Vagina (tissue), 2 donors: ENCODE measurements around the gene LRRC10B. TPM values are rescaled to one million over a fixed set of nuclear protein-coding genes. Genes with fewer than 3 reads are reported as not detected.
"Not testable (repeated sequence)": the region's sequence is repeated elsewhere in the genome, so short reads cannot be mapped to it uniquely, and the experiment has no call there.

Experiments used
- DNase-seq, 2 donors: peaks; one replicate each; pipeline ENCODE4 v3.0.0-alpha.2; 2017; ENCODE audit errors: extremely low spot score in 2 of 2
- H3K27ac ChIP-seq: fragments of 200-600 bp; sonication (generic); one replicate; pipeline ENCODE4 v1.5.1; 2019
- H3K27me3 ChIP-seq: fragments of 200-600 bp; sonication (generic); one replicate; pipeline ENCODE4 v1.5.1; 2019
- H3K36me3 ChIP-seq, 2 donors: fragments of 200-600 bp; sonication (generic); one replicate each; pipeline ENCODE4 v1.5.1; 2017 to 2019
- H3K4me1 ChIP-seq: fragments of 200-600 bp; sonication (generic); one replicate; pipeline ENCODE4 v1.5.1; 2019
- H3K4me3 ChIP-seq, 2 donors: fragments of 200-600 bp; sonication (generic); 1 replicate in 1 of 2; 2 replicates in 1 of 2; pipeline ENCODE4 v1.5.1; 2016 to 2019
- H3K9me3 ChIP-seq: fragments of 200-600 bp; sonication (generic); one replicate; pipeline ENCODE4 v1.5.1; 2019
- CTCF ChIP-seq, 3 experiments: fragments of 450-650 bp in 2 of 3; fragments of 200-600 bp in 1 of 3; sonication (generic) in 1 of 3; IDR thresholded peaks; one replicate each; pipeline ENCODE4 v1.5.1; 2017 to 2019; ENCODE audit warnings: antibody characterized with exemption in 3 of 3, mild to moderate bottlenecking in 2 of 3, moderate library complexity in 2 of 3
- POLR2A ChIP-seq, 2 donors: fragments of 450-650 bp; IDR thresholded peaks; one replicate each; pipeline ENCODE4 v1.6.1; 2017; ENCODE audit warnings: antibody characterized with exemption in 2 of 2, mild to moderate bottlenecking in 2 of 2, moderate library complexity in 2 of 2
- POLR2AphosphoS5 ChIP-seq, 2 donors: sonication (generic); formaldehyde crosslinking; IDR thresholded peaks; one replicate each; pipeline ENCODE4 v1.9.0; 2017; ENCODE audit warnings: antibody characterized with exemption in 2 of 2, mild to moderate bottlenecking in 2 of 2, low read depth in 1 of 2; ENCODE audit not compliant: insufficient read depth in 1 of 2
- intact Hi-C: fragments of 100-400 bp; cut with DNase I; formaldehyde crosslinking; loops from one replicate; pipeline ENCODE4 v1.15.1; 2023
- total RNA-seq: library from RNA; depleted of rRNA; stranded (reverse); fragments of >200 nt; gene quantifications from one replicate; pipeline ENCODE4 v1.2.3, GENCODE V29; 2016

LRRC10B gene
- total RNA-seq, 1 donor from 2014 or later: 0.74 TPM

GRCh38 chr11:61476371-61476770 lies 32.2 kb upstream of the LRRC10B start:
- intact Hi-C loops: no loop called here
- peak overlapping the region; percentile 65 for H3K27ac ChIP-seq

GRCh38 chr11:61477126-61477525 lies 31.4 kb upstream of the LRRC10B start:
- no peak for DNase-seq
- H3K36me3 ChIP-seq: no peaks in the 10 kb centered on the region
- peak overlapping the region; percentile 65 for H3K27ac ChIP-seq
- intact Hi-C loops: no loop called here
- H3K4me1 ChIP-seq: peaks cover 11% of the 10 kb centered on the region
- no peaks in the 10 kb centered on the region for H3K9me3 ChIP-seq
- no peak for TF ChIP-seq POLR2A (IDR thresholded peaks at IDR 0.05)
- TF ChIP-seq POLR2AphosphoS5 (IDR thresholded peaks at IDR 0.05; ENCODE audit: insufficient read depth in 1 of 2, low read depth in 1 of 2): no peak
- H3K4me3 ChIP-seq: no peak overlapping the region
- no peaks in the 10 kb centered on the region for H3K27me3 ChIP-seq

More at GRCh38 chr11:61476371-61476770, 32.2 kb upstream of the LRRC10B start:
- Histone ChIP-seq H3K9me3 (no peaks in the 10 kb centered on the region), H3K4me1 (peaks cover 8% of the 10 kb centered on the region), H3K27me3 (no peaks in the 10 kb centered on the region), H3K36me3 (no peaks in the 10 kb centered on the region), H3K4me3 (no peak overlapping the region)
- no peak for DNase-seq
- no peak for TF ChIP-seq POLR2A (IDR thresholded peaks at IDR 0.05)
- no peak for TF ChIP-seq CTCF (IDR thresholded peaks at IDR 0.05)
- no peak for TF ChIP-seq POLR2AphosphoS5 (IDR thresholded peaks at IDR 0.05; ENCODE audit: insufficient read depth in 1 of 2, low read depth in 1 of 2)

DNA sequence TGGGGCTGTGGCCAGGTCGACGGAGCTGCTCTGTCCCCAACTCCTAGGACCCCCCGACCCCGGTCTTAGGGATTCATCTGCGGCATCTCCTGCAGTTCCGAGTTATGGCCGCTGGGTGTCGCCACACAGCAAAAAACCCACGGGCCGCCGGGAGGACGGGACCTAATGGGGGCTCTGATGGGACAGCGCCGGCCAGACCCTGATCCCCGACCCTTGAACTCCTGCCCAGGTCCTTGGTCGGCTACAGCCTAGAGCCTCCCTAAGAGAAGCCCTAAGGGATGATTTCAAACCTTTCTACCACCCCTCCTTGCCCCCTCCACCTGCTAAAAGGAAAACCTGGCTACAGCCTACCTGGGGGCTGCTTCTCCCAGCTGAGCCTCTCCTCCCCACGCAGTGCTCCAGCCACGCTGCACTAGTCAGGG lies 30.8 kb upstream of the LRRC10B start:
- Histone ChIP-seq H3K9me3 (no peaks in the 10 kb centered on the region), H3K27me3 (no peaks in the 10 kb centered on the region), H3K4me3 (no peak overlapping the region), H3K27ac (peak overlapping the region; percentile 65), H3K36me3 (no peaks in the 10 kb centered on the region), H3K4me1 (peaks cover 11% of the 10 kb centered on the region)
- intact Hi-C loops: no loop called here
- DNase-seq: no peak
- TF ChIP-seq CTCF (IDR thresholded peaks at IDR 0.05) (peak; percentile 81 to 95 (median 86)), POLR2AphosphoS5 (IDR thresholded peaks at IDR 0.05; ENCODE audit: insufficient read depth in 1 of 2, low read depth in 1 of 2) (no peak)

- H3K27ac ChIP-seq, H3K9me3 ChIP-seq, DNase-seq, H3K27me3 ChIP-seq, H3K4me3 ChIP-seq, H3K36me3 ChIP-seq: not testable (repeated sequence)
- H3K4me1 ChIP-seq: peaks cover 11% of the 10 kb centered on the region
- intact Hi-C loops: loop anchor here (5.0 to 10.0 kb wide), 2 partner anchors 38 to 155 kb away; no protein-coding TSS in a partner anchor
Observed at GRCh38 chr11:61479360-61480058, 29.0 kb upstream of the LRRC10B start.

- H3K27me3 ChIP-seq: no peaks in the 10 kb centered on the region
- intact Hi-C loops: loop anchor here (5.0 to 10.0 kb wide), 2 partner anchors 37 to 154 kb away; no protein-coding TSS in a partner anchor
Observed at GRCh38 chr11:61480261-61480993, 28.1 kb upstream of the LRRC10B start.

More at GRCh38 chr11:61480261-61480993, 28.1 kb upstream of the LRRC10B start:
- no peak overlapping the region for H3K4me3 ChIP-seq
- no peaks in the 10 kb centered on the region for H3K36me3 ChIP-seq
- H3K9me3 ChIP-seq: no peaks in the 10 kb centered on the region
- no peak overlapping the region for H3K27ac ChIP-seq
- no peak for DNase-seq
- no peak for TF ChIP-seq CTCF (IDR thresholded peaks at IDR 0.05)
- no peak for TF ChIP-seq POLR2AphosphoS5 (IDR thresholded peaks at IDR 0.05; ENCODE audit: insufficient read depth in 1 of 2, low read depth in 1 of 2)
- no peak for TF ChIP-seq POLR2A (IDR thresholded peaks at IDR 0.05)
- peaks cover 11% of the 10 kb centered on the region for H3K4me1 ChIP-seq
